Measurements from ENCODE around the gene TAF5L. TPM values are rescaled to one million over a fixed set of nuclear protein-coding genes. Genes with fewer than 3 reads are reported as not detected.

The TAF5L gene
- total and polyA plus RNA-seq, 4 donors = 7.7 to 24.3 (median 14.8) TPM

DNA sequence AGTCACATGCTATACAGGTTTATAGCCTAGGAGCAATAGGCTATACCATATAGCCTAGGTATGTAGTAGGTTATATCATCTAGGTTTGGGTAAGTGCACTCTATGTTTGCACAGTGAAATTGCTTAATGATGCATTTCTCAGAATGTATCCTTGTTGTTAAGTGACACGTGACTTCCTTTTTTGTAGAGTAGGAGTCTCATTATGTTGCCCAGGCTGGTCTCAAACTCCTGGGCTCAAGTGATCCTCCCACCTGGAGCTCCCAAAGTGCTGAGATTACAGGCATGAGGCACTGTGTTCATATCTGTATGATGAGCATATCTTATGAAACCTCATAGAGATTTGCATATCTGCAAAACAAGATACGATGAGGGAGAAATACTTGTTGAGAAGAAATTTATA, 53.6 kb downstream of the TAF5L start:
- Histone ChIP-seq H3K36me3 (ENCODE audit: control insufficient read depth in 4 of 4, insufficient read depth in 4 of 4, low read length in 4 of 4) (no peaks in the 10 kb centered on the region), H3K9me3 (ENCODE audit: control insufficient read depth in 4 of 4, insufficient read depth in 3 of 4, low read length in 3 of 4) (no peaks in the 10 kb centered on the region), H3K4me3 (no peak overlapping the region), H3K4me1 (ENCODE audit: control insufficient read depth in 5 of 5, insufficient read depth in 5 of 5, low read length in 5 of 5) (no peaks in the 10 kb centered on the region), H3K27ac (ENCODE audit: low read depth in 1 of 2, low read length in 1 of 2) (no peak overlapping the region), H3K27me3 (ENCODE audit: control insufficient read depth in 3 of 3, insufficient read depth in 3 of 3, low read length in 2 of 3) (no peaks in the 10 kb centered on the region), H3K9ac (ENCODE audit: insufficient read depth in 1 of 2, low read length in 2 of 2) (no peak overlapping the region)
- TF ChIP-seq, protein P1, sequence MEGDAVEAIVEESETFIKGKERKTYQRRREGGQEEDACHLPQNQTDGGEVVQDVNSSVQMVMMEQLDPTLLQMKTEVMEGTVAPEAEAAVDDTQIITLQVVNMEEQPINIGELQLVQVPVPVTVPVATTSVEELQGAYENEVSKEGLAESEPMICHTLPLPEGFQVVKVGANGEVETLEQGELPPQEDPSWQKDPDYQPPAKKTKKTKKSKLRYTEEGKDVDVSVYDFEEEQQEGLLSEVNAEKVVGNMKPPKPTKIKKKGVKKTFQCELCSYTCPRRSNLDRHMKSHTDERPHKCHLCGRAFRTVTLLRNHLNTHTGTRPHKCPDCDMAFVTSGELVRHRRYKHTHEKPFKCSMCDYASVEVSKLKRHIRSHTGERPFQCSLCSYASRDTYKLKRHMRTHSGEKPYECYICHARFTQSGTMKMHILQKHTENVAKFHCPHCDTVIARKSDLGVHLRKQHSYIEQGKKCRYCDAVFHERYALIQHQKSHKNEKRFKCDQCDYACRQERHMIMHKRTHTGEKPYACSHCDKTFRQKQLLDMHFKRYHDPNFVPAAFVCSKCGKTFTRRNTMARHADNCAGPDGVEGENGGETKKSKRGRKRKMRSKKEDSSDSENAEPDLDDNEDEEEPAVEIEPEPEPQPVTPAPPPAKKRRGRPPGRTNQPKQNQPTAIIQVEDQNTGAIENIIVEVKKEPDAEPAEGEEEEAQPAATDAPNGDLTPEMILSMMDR (IDR thresholded peaks at IDR 0.05; ENCODE audit: control extremely low read depth, extremely low read depth) = no peak
- DNase-seq (no peak), ATAC-seq (ENCODE audit: insufficient read depth, low FRiP score) (no peak)
- 62 to 65% methylated on average over 2 of the region's 2 CpGs for WGBS, 2 donors

- TF ChIP-seq, protein P1 (IDR thresholded peaks at IDR 0.05; ENCODE audit: control extremely low read depth, extremely low read depth) = no peak
- WGBS, 2 donors = 40 to 74% methylated on average over 2 of the region's 2 CpGs
- no peak overlapping the region for H3K27ac ChIP-seq (ENCODE audit: low read depth in 1 of 2, low read length in 1 of 2)
These were observed 54.9 kb downstream of the TAF5L start for GRCh38 chr1:229570891-229571516.

DNA sequence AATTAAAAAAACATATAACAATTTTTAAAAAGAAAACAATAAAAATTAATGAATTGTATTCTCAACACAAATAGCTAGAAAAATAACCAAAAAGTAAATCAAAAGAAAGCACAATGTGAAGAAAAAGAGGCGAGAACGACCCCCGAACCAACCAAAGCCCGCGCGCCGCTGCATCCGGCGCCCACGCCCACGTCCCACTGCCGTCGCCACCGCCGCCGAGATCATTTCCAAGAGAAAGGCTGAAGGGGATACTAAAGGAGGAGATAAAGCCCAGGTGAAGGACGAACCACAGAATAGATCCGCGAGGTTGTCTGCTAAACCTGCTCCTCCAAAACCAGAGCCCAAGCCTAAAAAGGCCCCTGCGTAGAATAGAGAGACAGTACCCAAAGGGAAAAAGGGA, 55.6 kb downstream of the TAF5L start:
- WGBS, 2 donors = 70 to 72% methylated on average over 20 of the region's 20 CpGs
- DNase-seq (no peak), ATAC-seq (ENCODE audit: insufficient read depth, low FRiP score) (no peak)
- Histone ChIP-seq H3K4me1 (ENCODE audit: control insufficient read depth in 5 of 5, insufficient read depth in 5 of 5, low read length in 5 of 5) (no peaks in the 10 kb centered on the region), H3K27me3 (ENCODE audit: control insufficient read depth in 3 of 3, insufficient read depth in 3 of 3, low read length in 2 of 3) (no peaks in the 10 kb centered on the region), H3K9me3 (ENCODE audit: control insufficient read depth in 4 of 4, insufficient read depth in 3 of 4, low read length in 3 of 4) (no peaks in the 10 kb centered on the region), H3K36me3 (ENCODE audit: control insufficient read depth in 4 of 4, insufficient read depth in 4 of 4, low read length in 4 of 4) (no peaks in the 10 kb centered on the region), H3K4me3 (no peak overlapping the region), H3K9ac (ENCODE audit: insufficient read depth in 1 of 2, low read length in 2 of 2) (no peak overlapping the region), H3K27ac (ENCODE audit: low read depth in 1 of 2, low read length in 1 of 2) (no peak overlapping the region)
- TF ChIP-seq, protein P1 (IDR thresholded peaks at IDR 0.05; ENCODE audit: control extremely low read depth, extremely low read depth) = no peak

More at GRCh38 chr1:229570891-229571516, 54.9 kb downstream of the TAF5L start:
- no peaks in the 10 kb centered on the region for H3K9me3 ChIP-seq (ENCODE audit: control insufficient read depth in 4 of 4, insufficient read depth in 3 of 4, low read length in 3 of 4)
- H3K36me3 ChIP-seq (ENCODE audit: control insufficient read depth in 4 of 4, insufficient read depth in 4 of 4, low read length in 4 of 4) = no peaks in the 10 kb centered on the region
- H3K4me3 ChIP-seq = no peak overlapping the region
- no peak overlapping the region for H3K9ac ChIP-seq (ENCODE audit: insufficient read depth in 1 of 2, low read length in 2 of 2)
- DNase-seq (no peak), ATAC-seq (ENCODE audit: insufficient read depth, low FRiP score) (no peak)
- no peaks in the 10 kb centered on the region for H3K4me1 ChIP-seq (ENCODE audit: control insufficient read depth in 5 of 5, insufficient read depth in 5 of 5, low read length in 5 of 5)
- no peaks in the 10 kb centered on the region for H3K27me3 ChIP-seq (ENCODE audit: control insufficient read depth in 3 of 3, insufficient read depth in 3 of 3, low read length in 2 of 3)
